HepG2 (cell line): Measurements from ENCODE around the gene WNT3A. TPM values are rescaled to one million over a fixed set of nuclear protein-coding genes. Genes with fewer than 3 reads are reported as not detected.

ENCODE experiments used
- FOXJ3 ChIP-seq: sonication (generic); formaldehyde crosslinking; IDR thresholded peaks from 2 replicates; pipeline ENCODE4 v1.4.0; 2020; ENCODE audit warnings: missing genetic modification reagents, mild to moderate bottlenecking, borderline replicate concordance
- IRF2 ChIP-seq: IDR thresholded peaks from 2 replicates; pipeline ENCODE4 v1.6.1; 2018; ENCODE audit warnings: missing genetic modification reagents, missing compliant biosample characterization
- MBD4 ChIP-seq: IDR thresholded peaks from 2 replicates; pipeline ENCODE4 v1.6.1; 2012; ENCODE audit warnings: low read length, inconsistent platforms, borderline replicate concordance
- MTF2 ChIP-seq: sonication (generic); formaldehyde crosslinking; IDR thresholded peaks from 2 replicates; pipeline ENCODE4 v1.5.0; 2020; ENCODE audit warnings: missing genetic modification reagents, borderline replicate concordance
- NFIC ChIP-seq: IDR thresholded peaks from 2 replicates; pipeline ENCODE4 v1.6.1; 2012; ENCODE audit warnings: mild to moderate bottlenecking, low read length, inconsistent platforms
- SNAI1 ChIP-seq: sonication (generic); formaldehyde crosslinking; IDR thresholded peaks from 2 replicates; pipeline ENCODE4 v1.5.0; 2020; ENCODE audit warnings: mild to moderate bottlenecking, missing genetic modification reagents, borderline replicate concordance
- TAF1 ChIP-seq: sonication (generic); formaldehyde crosslinking; IDR thresholded peaks from 2 replicates; pipeline ENCODE4 v1.4.0; 2020; ENCODE audit warnings: missing genetic modification reagents
- TGIF2 ChIP-seq: IDR thresholded peaks from 2 replicates; pipeline ENCODE4 v1.6.1; 2016; ENCODE audit warnings: control low read depth, missing compliant biosample characterization
- THYN1 ChIP-seq: sonication (generic); formaldehyde crosslinking; IDR thresholded peaks from 2 replicates; pipeline ENCODE4 v1.8.1; 2023; ENCODE audit warnings: low read depth, mild to moderate bottlenecking, moderate library complexity, missing genetic modification reagents, borderline replicate concordance
- ZBTB44 ChIP-seq: sonication (generic); formaldehyde crosslinking; IDR thresholded peaks from 2 replicates; pipeline ENCODE4 v1.4.0; 2020; ENCODE audit warnings: missing genetic modification reagents
- ZKSCAN5 ChIP-seq: sonication (generic); formaldehyde crosslinking; IDR thresholded peaks from 2 replicates; pipeline ENCODE4 v1.5.1; 2020; ENCODE audit warnings: mild to moderate bottlenecking, missing genetic modification reagents
- ZNF234 ChIP-seq: sonication (generic); formaldehyde crosslinking; conservative IDR thresholded peaks from 2 replicates; pipeline ENCODE4 v1.5.1; 2020; ENCODE audit warnings: mild to moderate bottlenecking, missing genetic modification reagents
- ZNF326 ChIP-seq: sonication (generic); formaldehyde crosslinking; IDR thresholded peaks from 2 replicates; pipeline ENCODE4 v1.4.0; 2020; ENCODE audit warnings: missing genetic modification reagents, borderline replicate concordance
- ZNF549 ChIP-seq: sonication (generic); formaldehyde crosslinking; IDR thresholded peaks from 2 replicates; pipeline ENCODE4 v1.5.0; 2020; ENCODE audit warnings: missing genetic modification reagents
- ZNF597 ChIP-seq: sonication (generic); formaldehyde crosslinking; IDR thresholded peaks from 2 replicates; pipeline ENCODE4 v1.5.0; 2020; ENCODE audit warnings: missing genetic modification reagents
- ZNF672 ChIP-seq: sonication (generic); formaldehyde crosslinking; IDR thresholded peaks from 2 replicates; pipeline ENCODE4 v1.8.1; 2022; ENCODE audit warnings: missing genetic modification reagents
- ZNF766 ChIP-seq: sonication (generic); formaldehyde crosslinking; IDR thresholded peaks from 2 replicates; pipeline ENCODE4 v1.5.0; 2020; ENCODE audit warnings: missing genetic modification reagents, borderline replicate concordance
- polyA plus RNA-seq, 8 experiments: library from polyadenylated mRNA; depleted of rRNA in 3 of 8; stranded (reverse) in 7 of 8; unstranded in 1 of 8; fragments of >200 nt; fragmentation: Illumina TruSeq in 4 of 8; extraction: Trizol in 4 of 8; gene quantifications; 2 replicates each; pipeline versions ENCODE4 v1.2.1 to v1.2.3, GENCODE V29; 2011 to 2016; ENCODE audit warnings: low read depth in 4 of 8, missing spikeins in 1 of 8, mixed read lengths in 1 of 8; ENCODE audit not compliant: insufficient read depth in 1 of 8
- total RNA-seq, 5 experiments: library from RNA; depleted of rRNA; stranded (reverse); fragments of >200 nt; fragmentation: Illumina TruSeq; extraction: Trizol; gene quantifications; 2 replicates each; pipeline ENCODE4 v1.2.3, GENCODE V29; 2016; ENCODE audit warnings: low read depth in 1 of 5
- TF ChIP-seq, protein P1 (sequence below): sonication (generic); formaldehyde crosslinking; IDR thresholded peaks from 2 replicates; pipeline ENCODE4 v1.4.0; 2020; ENCODE audit warnings: missing genetic modification reagents
- TF ChIP-seq, protein P2 (sequence below): sonication (generic); formaldehyde crosslinking; IDR thresholded peaks from 2 replicates; pipeline ENCODE4 v1.8.1; 2023; ENCODE audit warnings: missing genetic modification reagents, inconsistent platforms, borderline replicate concordance
- TF ChIP-seq, protein P3 (sequence below): sonication (generic); formaldehyde crosslinking; IDR thresholded peaks from 2 replicates; pipeline ENCODE4 v1.8.1; 2023; ENCODE audit warnings: mild to moderate bottlenecking, missing genetic modification reagents, borderline replicate concordance

The WNT3A gene
- total and polyA plus RNA-seq, 2 of the 13 experiments (the other 11 are each of a cell fraction or from before 2014, with no cell fraction given): not detected

DNA sequence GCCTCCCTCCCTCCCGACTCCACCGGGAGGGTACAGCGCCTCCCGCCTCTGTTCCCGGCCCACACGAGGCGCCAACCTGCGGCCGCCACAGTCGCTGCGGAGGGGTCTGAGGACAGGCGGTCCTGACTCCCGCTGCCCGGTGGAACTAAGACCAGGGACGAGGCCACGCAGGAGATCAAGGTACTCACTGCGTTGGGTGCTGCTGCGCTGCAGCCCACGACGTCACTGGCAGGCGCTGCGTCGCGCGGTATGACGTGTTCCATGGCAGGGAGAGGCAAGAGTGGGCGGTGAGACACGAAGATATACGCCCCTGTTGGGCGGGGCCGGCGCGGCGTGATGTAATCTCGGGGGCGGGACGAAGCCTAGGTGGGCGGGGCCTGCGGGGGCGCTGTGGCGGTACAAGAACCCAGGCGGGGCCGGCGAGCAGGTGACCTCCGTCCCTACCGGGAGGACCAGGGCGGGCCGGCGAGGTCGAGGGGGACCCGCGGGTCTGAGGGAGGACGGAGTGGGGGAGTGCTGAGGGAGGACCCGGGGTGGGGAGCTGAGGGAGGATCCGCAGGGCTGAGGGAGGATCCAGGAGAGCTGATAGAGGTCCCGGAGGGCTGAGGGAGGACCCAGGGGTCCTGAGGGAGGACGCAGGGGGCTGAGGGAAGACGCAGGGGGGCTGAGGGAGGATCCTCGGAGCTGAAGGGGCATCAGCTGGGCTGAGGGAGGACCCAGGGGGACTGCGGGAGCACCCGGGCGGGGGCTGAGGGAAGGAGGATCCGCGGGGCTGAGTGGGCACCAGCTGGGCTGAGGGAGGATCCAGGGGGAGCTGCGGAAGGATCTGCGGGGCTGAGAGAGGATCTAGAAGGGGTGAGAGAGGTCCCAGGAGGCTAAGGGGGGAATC, 102.5 kb downstream of the WNT3A start, which contains the start of gene MRPL55 (continued):
- TF ChIP-seq, protein P1, sequence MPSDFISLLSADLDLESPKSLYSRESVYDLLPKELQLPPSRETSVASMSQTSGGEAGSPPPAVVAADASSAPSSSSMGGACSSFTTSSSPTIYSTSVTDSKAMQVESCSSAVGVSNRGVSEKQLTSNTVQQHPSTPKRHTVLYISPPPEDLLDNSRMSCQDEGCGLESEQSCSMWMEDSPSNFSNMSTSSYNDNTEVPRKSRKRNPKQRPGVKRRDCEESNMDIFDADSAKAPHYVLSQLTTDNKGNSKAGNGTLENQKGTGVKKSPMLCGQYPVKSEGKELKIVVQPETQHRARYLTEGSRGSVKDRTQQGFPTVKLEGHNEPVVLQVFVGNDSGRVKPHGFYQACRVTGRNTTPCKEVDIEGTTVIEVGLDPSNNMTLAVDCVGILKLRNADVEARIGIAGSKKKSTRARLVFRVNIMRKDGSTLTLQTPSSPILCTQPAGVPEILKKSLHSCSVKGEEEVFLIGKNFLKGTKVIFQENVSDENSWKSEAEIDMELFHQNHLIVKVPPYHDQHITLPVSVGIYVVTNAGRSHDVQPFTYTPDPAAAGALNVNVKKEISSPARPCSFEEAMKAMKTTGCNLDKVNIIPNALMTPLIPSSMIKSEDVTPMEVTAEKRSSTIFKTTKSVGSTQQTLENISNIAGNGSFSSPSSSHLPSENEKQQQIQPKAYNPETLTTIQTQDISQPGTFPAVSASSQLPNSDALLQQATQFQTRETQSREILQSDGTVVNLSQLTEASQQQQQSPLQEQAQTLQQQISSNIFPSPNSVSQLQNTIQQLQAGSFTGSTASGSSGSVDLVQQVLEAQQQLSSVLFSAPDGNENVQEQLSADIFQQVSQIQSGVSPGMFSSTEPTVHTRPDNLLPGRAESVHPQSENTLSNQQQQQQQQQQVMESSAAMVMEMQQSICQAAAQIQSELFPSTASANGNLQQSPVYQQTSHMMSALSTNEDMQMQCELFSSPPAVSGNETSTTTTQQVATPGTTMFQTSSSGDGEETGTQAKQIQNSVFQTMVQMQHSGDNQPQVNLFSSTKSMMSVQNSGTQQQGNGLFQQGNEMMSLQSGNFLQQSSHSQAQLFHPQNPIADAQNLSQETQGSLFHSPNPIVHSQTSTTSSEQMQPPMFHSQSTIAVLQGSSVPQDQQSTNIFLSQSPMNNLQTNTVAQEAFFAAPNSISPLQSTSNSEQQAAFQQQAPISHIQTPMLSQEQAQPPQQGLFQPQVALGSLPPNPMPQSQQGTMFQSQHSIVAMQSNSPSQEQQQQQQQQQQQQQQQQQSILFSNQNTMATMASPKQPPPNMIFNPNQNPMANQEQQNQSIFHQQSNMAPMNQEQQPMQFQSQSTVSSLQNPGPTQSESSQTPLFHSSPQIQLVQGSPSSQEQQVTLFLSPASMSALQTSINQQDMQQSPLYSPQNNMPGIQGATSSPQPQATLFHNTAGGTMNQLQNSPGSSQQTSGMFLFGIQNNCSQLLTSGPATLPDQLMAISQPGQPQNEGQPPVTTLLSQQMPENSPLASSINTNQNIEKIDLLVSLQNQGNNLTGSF (CRISPR knock-in tag): no peak
- TF ChIP-seq ZNF766 (CRISPR knock-in tag) (no peak), NFIC (no peak), ZKSCAN5 (no peak), SNAI1 (no peak), MTF2 (CRISPR knock-in tag) (0 out of 2 replicates have a peak, but pooled peaks have one; percentile 76), MBD4 (no peak), ZBTB44 (no peak), TAF1 (peak; percentile 92), ZNF549 (CRISPR knock-in tag) (no peak), TGIF2 (CRISPR knock-in tag) (peak; percentile 84), ZNF672 (CRISPR knock-in tag) (no peak), ZNF234 (CRISPR knock-in tag) (no peak), ZNF597 (CRISPR knock-in tag) (no peak), FOXJ3 (CRISPR knock-in tag) (0 out of 2 replicates have a peak, but pooled peaks have one; percentile 11), ZNF326 (CRISPR knock-in tag) (no peak), THYN1 (CRISPR knock-in tag) (no peak), IRF2 (peak; percentile 95)
- TF ChIP-seq, protein P2, sequence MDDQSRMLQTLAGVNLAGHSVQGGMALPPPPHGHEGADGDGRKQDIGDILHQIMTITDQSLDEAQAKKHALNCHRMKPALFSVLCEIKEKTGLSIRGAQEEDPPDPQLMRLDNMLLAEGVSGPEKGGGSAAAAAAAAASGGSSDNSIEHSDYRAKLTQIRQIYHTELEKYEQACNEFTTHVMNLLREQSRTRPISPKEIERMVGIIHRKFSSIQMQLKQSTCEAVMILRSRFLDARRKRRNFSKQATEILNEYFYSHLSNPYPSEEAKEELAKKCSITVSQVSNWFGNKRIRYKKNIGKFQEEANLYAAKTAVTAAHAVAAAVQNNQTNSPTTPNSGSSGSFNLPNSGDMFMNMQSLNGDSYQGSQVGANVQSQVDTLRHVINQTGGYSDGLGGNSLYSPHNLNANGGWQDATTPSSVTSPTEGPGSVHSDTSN: no peak
- TF ChIP-seq, protein P3, sequence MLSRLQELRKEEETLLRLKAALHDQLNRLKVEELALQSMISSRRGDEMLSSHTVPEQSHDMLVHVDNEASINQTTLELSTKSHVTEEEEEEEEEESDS (CRISPR knock-in tag): no peak
